Pancreas (tissue), 10 donors: ENCODE data around the gene PITRM1. TPM values are rescaled to one million over a fixed set of nuclear protein-coding genes. Genes with fewer than 3 reads are reported as not detected.

Experiments used
- ATAC-seq, 4 donors: fragments of 200-7000 bp; cut with Tn5 transposase; one replicate each; pipeline versions ENCODE4 v1.8.0 to v1.9.1; 2020; ENCODE audit warnings: mild to moderate bottlenecking in 4 of 4, moderate library complexity in 4 of 4
- DNase-seq, 6 donors: peaks; one replicate each; pipeline ENCODE4 v3.0.0-alpha.2; 2020
- FAIRE-seq: peaks from 2 replicates; lab custom pipeline; 2012; peaks lifted over from hg19 to GRCh38; lab: Jason Lieb, UNC
- H3K27ac ChIP-seq, 4 donors: fragments of 200-600 bp; sonication (generic); 1 replicate in 3 of 4; 2 replicates in 1 of 4; pipeline versions ENCODE4 v1.5.0 to v1.8.0; 2020
- H3K27me3 ChIP-seq, 4 donors: fragments of 200-600 bp; one replicate each; pipeline ENCODE4 v1.8.0; 2021
- H3K36me3 ChIP-seq, 3 donors: fragments of 200-600 bp; sonication (generic) in 1 of 3; one replicate each; pipeline versions ENCODE4 v1.5.0 to v1.8.0; 2020 to 2021
- H3K4me1 ChIP-seq, 3 donors: fragments of 200-600 bp; one replicate each; pipeline ENCODE4 v1.8.0; 2021
- H3K4me3 ChIP-seq, 4 donors: fragments of 200-600 bp; sonication (generic) in 2 of 4; one replicate each; pipeline versions ENCODE4 v1.5.0 to v1.8.0; 2020 to 2021
- H3K9me3 ChIP-seq, 4 donors: fragments of 200-600 bp; one replicate each; pipeline ENCODE4 v1.8.0; 2021
- CTCF ChIP-seq, 4 donors: fragments of 200-600 bp; sonication (generic) in 3 of 4; IDR thresholded peaks; one replicate each; pipeline versions ENCODE4 v1.5.0 to v1.8.0; 2021; ENCODE audit warnings: antibody characterized with exemption in 4 of 4
- WGBS, 2 donors: extraction: QIAGEN DNeasy Blood & Tissue Kit; methylation state at CpG; one replicate each; pipeline ENCODE4 v1.1.7; 2013; 5-methylcytosine and 5-hydroxymethylcytosine counted together
- intact Hi-C, 3 donors: fragments of 100-400 bp; cut with DNase I; formaldehyde crosslinking; loops; one replicate each; pipeline versions ENCODE4 v1.11.1 to v1.14.2; 2022
- polyA plus RNA-seq, 2 donors: library from polyadenylated mRNA; stranded (reverse); fragments of 200-250 nt; gene quantifications; one replicate each; pipeline ENCODE4 v1.2.3, GENCODE V29; 2013
- total RNA-seq, 6 donors: library from RNA; stranded (reverse); fragmentation: NEBNext Ultra II Directional in 4 of 6; extraction: Animal tissue kit (Norgen Biotek cat#: 25700) in 4 of 6; gene quantifications; one replicate each; pipeline versions ENCODE4 v1.2.1 to v1.2.4, GENCODE V29; 2021 to 2023
- donor health status: healthy with polysubstance abuse.
- donor health status: DM: no; HTN: no; CAD: no; lungs with moderate emphysema.
- donor health status: DM: no; HTN: no; CAD: no.
- donor health status: control.
- donor health status: control.
- donor health status: Bipolar disorder and iron deficiency.
- donor health status: DM: yes; HTN: yes; CAD: no.
- donor health status: DM: no; HTN: no; CAD: no.
- donor health status: DM: no; HTN: no; CAD: no.
- donor health status: DM: yes; HTN: yes; CAD: no.

Gene PITRM1
- total and polyA plus RNA-seq, 8 donors = 24.7 to 73.6 (median 31.5) TPM

- H3K4me3 ChIP-seq = no peak overlapping the region
- H3K4me1 ChIP-seq = peaks cover 0 to 1% (median 0%) of the 10 kb centered on the region in 3 donors
- H3K36me3 ChIP-seq = peaks cover 0 to 64% (median 31%) of the 10 kb centered on the region in 3 donors
- H3K27me3 ChIP-seq = no peaks in the 10 kb centered on the region
- no peaks in the 10 kb centered on the region for H3K9me3 ChIP-seq
- no peak overlapping the region for H3K27ac ChIP-seq
- ATAC-seq (no peak), DNase-seq (no peak), FAIRE-seq (no peak)
- intact Hi-C loops = no loop called here
- TF ChIP-seq CTCF (IDR thresholded peaks at IDR 0.05) = no peak
- WGBS, 2 donors = 75 to 83% methylated on average over 9 of the region's 9 CpGs
Measured at GRCh38 chr10:3165196-3165595, 7.4 kb downstream of the PITRM1 start.

- intact Hi-C loops = no loop called here
- FAIRE-seq (no peak), ATAC-seq (no peak), DNase-seq (no peak)
- Histone ChIP-seq H3K4me1 (no peaks in the 10 kb centered on the region), H3K4me3 (no peak overlapping the region), H3K36me3 (peaks cover 0 to 69% (median 42%) of the 10 kb centered on the region in 3 donors), H3K9me3 (no peaks in the 10 kb centered on the region), H3K27me3 (no peaks in the 10 kb centered on the region), H3K27ac (no peak overlapping the region)
- WGBS, 2 donors = 69 to 73% methylated on average over 9 of the region's 9 CpGs
- TF ChIP-seq CTCF (IDR thresholded peaks at IDR 0.05) = no peak
Measured at GRCh38 chr10:3163879-3164278, 8.7 kb downstream of the PITRM1 start.

GRCh38 chr10:3162533-3162932 lies 10.0 kb downstream of the PITRM1 start:
- peaks cover 0 to 81% (median 44%) of the 10 kb centered on the region in 3 donors for H3K36me3 ChIP-seq

GRCh38 chr10:3159152-3159551 lies 13.4 kb downstream of the PITRM1 start:
- Histone ChIP-seq H3K4me3 (no peak overlapping the region), H3K4me1 (no peaks in the 10 kb centered on the region), H3K9me3 (no peaks in the 10 kb centered on the region), H3K27me3 (no peaks in the 10 kb centered on the region), H3K36me3 (peaks cover 3 to 77% (median 34%) of the 10 kb centered on the region in 3 donors), H3K27ac (no peak overlapping the region)
- ATAC-seq (no peak), DNase-seq (no peak), FAIRE-seq (no peak)
- TF ChIP-seq CTCF (IDR thresholded peaks at IDR 0.05) = no peak
- intact Hi-C loops = no loop called here
- WGBS, 2 donors = 92% methylated on average over 10 of the region's 10 CpGs

More at GRCh38 chr10:3162533-3162932, 10.0 kb downstream of the PITRM1 start:
- no peak for ATAC-seq
- Histone ChIP-seq H3K27me3 (no peaks in the 10 kb centered on the region), H3K4me1 (no peaks in the 10 kb centered on the region), H3K9me3 (no peaks in the 10 kb centered on the region), H3K4me3 (no peak overlapping the region), H3K27ac (no peak overlapping the region)
- DNase-seq = no peak
- intact Hi-C loops = no loop called here
- no peak for TF ChIP-seq CTCF (IDR thresholded peaks at IDR 0.05)
- 94 to 95% methylated on average over 9 of the region's 9 CpGs for WGBS, 2 donors
- no peak for FAIRE-seq

GRCh38 chr10:3154666-3155065 lies 17.9 kb downstream of the PITRM1 start:
- intact Hi-C loops = no loop called here
- Histone ChIP-seq H3K4me1 (no peaks in the 10 kb centered on the region), H3K27ac (no peak overlapping the region), H3K9me3 (no peaks in the 10 kb centered on the region), H3K4me3 (no peak overlapping the region), H3K36me3 (peaks cover 8 to 72% (median 20%) of the 10 kb centered on the region in 3 donors), H3K27me3 (no peaks in the 10 kb centered on the region)
- ATAC-seq (no peak), DNase-seq (no peak), FAIRE-seq (no peak)
- 96 to 97% methylated on average over 10 of the region's 10 CpGs for WGBS, 2 donors
- no peak for TF ChIP-seq CTCF (IDR thresholded peaks at IDR 0.05)
